IPS-18a (cell line): ENCODE data around the gene ZEB2.

Experiments
- H3K27ac ChIP-seq: one replicate; pipeline ENCODE4 v1.5.1; 2013; ENCODE audit warnings: low read length
- H3K27me3 ChIP-seq: one replicate; pipeline ENCODE4 v1.6.1; 2013; ENCODE audit warnings: mild to moderate bottlenecking, low read length; ENCODE audit not compliant: control insufficient read depth, insufficient read depth
- H3K36me3 ChIP-seq: one replicate; pipeline ENCODE4 v1.6.1; 2013; ENCODE audit warnings: low read depth, low read length; ENCODE audit not compliant: control insufficient read depth
- H3K4me1 ChIP-seq: one replicate; pipeline ENCODE4 v1.6.1; 2013; ENCODE audit warnings: low read depth, low read length; ENCODE audit not compliant: control insufficient read depth
- H3K4me3 ChIP-seq: one replicate; pipeline ENCODE4 v1.5.1; 2013; ENCODE audit warnings: low read length
- H3K9ac ChIP-seq: one replicate; pipeline ENCODE4 v1.6.1; 2013; ENCODE audit warnings: mild to moderate bottlenecking, low read length, moderate library complexity
- H3K9me3 ChIP-seq: one replicate; pipeline ENCODE4 v1.6.1; 2013; ENCODE audit warnings: low read depth, low read length; ENCODE audit not compliant: control insufficient read depth

Gene ZEB2

GRCh38 chr2:144528108-144528507 lies 8.2 kb upstream of the ZEB2 start:
- Histone ChIP-seq H3K27ac (no peak overlapping the region), H3K4me1 (peaks cover 15% of the 10 kb centered on the region), H3K36me3 (no peaks in the 10 kb centered on the region), H3K9ac (no peak overlapping the region), H3K9me3 (no peaks in the 10 kb centered on the region), H3K4me3 (no peak overlapping the region), H3K27me3 (peaks cover under 1% of the 10 kb centered on the region)

GRCh38 chr2:144526831-144527230 lies 6.9 kb upstream of the ZEB2 start:
- Histone ChIP-seq H3K9me3 (no peaks in the 10 kb centered on the region), H3K4me3 (no peak overlapping the region), H3K36me3 (no peaks in the 10 kb centered on the region), H3K27me3 (peaks cover 10% of the 10 kb centered on the region), H3K9ac (no peak overlapping the region), H3K27ac (no peak overlapping the region), H3K4me1 (peaks cover 20% of the 10 kb centered on the region)

GRCh38 chr2:144524118-144525009 lies 4.4 kb upstream of the ZEB2 start:
- peaks cover 38% of the 10 kb centered on the region for H3K4me1 ChIP-seq
- H3K27me3 ChIP-seq = peaks cover 33% of the 10 kb centered on the region
- H3K9ac ChIP-seq = peak overlapping the region; percentile 65
- H3K4me3 ChIP-seq = peak overlapping the region; percentile 72
- H3K36me3 ChIP-seq = no peaks in the 10 kb centered on the region
- no peaks in the 10 kb centered on the region for H3K9me3 ChIP-seq
- no peak overlapping the region for H3K27ac ChIP-seq

DNA sequence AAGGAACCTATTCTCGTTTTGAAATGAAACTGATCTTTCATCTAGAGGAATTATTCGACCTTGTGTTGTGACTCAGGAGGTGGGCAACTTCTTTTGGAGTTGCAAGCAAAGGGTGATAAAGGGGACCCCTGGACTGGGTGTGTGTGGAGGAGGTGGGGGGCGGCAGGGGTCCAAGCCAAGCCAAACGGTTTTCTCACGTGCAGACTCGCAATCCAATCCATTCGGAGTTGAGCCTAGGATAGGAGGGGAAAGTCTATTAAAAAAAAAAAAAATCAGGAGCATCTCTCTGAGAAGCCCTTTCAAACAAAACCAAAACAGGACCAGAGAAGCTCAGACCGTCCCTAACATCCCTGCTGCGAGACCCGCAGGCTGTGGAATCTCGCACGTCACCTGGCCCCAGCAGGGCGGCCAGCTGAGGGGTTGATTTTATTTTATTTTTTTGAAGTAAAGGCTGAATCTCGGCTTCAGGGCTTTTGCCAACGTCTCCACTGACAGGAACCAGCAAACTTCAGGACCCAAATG lies 3.7 kb upstream of the ZEB2 start:
- H3K9me3 ChIP-seq = no peaks in the 10 kb centered on the region
- H3K9ac ChIP-seq = no peak overlapping the region
- peaks cover 40% of the 10 kb centered on the region for H3K27me3 ChIP-seq
- no peaks in the 10 kb centered on the region for H3K36me3 ChIP-seq
- H3K4me1 ChIP-seq = peaks cover 45% of the 10 kb centered on the region
- no peak overlapping the region for H3K27ac ChIP-seq
- H3K4me3 ChIP-seq = peak overlapping the region; percentile 72

- H3K4me3 ChIP-seq = peak overlapping the region; percentile 72
- no peaks in the 10 kb centered on the region for H3K36me3 ChIP-seq
- peak overlapping the region; percentile 47 for H3K9ac ChIP-seq
- H3K9me3 ChIP-seq = no peaks in the 10 kb centered on the region
- no peak overlapping the region for H3K27ac ChIP-seq
- H3K27me3 ChIP-seq = peaks cover 46% of the 10 kb centered on the region
- H3K4me1 ChIP-seq = peaks cover 50% of the 10 kb centered on the region
Observed at GRCh38 chr2:144522897-144523595, 3.1 kb upstream of the ZEB2 start.

GRCh38 chr2:144522176-144522896 lies 2.4 kb upstream of the ZEB2 start:
- Histone ChIP-seq H3K4me3 (peak overlapping the region; percentile 72), H3K36me3 (no peaks in the 10 kb centered on the region), H3K9ac (peak overlapping the region; percentile 47), H3K9me3 (no peaks in the 10 kb centered on the region), H3K27ac (no peak overlapping the region), H3K4me1 (peaks cover 52% of the 10 kb centered on the region), H3K27me3 (peaks cover 53% of the 10 kb centered on the region)

GRCh38 chr2:144521686-144522085 lies 1.8 kb upstream of the ZEB2 start:
- Histone ChIP-seq H3K27ac (no peak overlapping the region), H3K9ac (no peak overlapping the region), H3K4me3 (no peak overlapping the region), H3K9me3 (no peaks in the 10 kb centered on the region), H3K27me3 (peaks cover 54% of the 10 kb centered on the region), H3K4me1 (peaks cover 52% of the 10 kb centered on the region), H3K36me3 (no peaks in the 10 kb centered on the region)

DNA sequence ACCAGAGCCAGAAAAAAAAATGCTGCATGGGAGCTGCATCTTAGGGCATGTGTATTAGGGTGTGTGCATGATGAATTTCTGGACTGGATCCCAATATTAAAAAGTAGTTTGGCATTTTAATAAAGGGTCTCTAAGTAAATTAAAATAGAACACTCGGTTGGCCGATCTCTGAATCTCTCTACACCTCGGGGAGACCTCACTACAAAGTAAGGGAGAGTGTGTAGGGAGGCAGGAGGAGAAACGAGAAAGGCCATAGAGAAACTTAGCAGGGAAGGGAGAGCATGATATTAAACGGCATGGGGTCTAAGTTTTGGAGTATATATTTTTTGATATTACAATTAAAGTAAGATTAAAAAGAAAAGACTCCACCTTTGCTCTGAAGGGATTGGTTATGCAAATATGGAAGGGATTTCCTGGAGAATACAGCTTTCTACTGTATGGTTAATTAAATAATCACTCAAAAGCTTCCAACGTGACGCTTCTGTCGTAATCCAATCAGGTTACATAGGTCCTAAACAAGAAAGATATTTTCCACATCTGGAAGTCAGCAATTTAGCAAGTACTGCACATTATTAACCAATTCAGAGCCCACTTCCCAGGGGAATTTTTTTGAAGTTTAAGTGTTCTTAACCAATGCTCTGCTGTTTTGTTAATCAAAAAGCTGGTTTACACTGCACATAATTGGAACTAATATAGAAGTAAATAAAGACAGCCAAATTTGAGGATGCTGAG lies 1.0 kb upstream of the ZEB2 start:
- peaks cover 60% of the 10 kb centered on the region for H3K27me3 ChIP-seq

DNA sequence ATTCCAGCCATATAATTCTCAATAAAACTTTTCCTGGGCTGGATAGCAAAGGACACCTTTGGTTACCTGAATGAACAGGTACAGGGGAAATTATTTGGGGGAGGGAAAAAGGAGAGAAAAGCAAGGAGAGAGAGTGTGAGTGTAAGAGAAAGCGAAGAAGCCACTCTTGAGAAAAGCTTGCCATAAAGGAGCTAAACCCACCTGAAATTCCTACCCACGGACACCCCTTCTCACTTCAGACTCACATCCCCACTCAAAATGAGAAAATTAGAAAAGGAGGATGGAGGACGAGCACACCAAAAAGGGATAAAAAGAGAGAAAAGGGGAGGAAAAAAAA lies 354 bp downstream of the ZEB2 start:
- H3K36me3 ChIP-seq = no peaks in the 10 kb centered on the region
- H3K27ac ChIP-seq = no peak overlapping the region
- H3K9ac ChIP-seq = peak overlapping the region; percentile 34
- H3K9me3 ChIP-seq = no peaks in the 10 kb centered on the region
- H3K4me1 ChIP-seq = peaks cover 53% of the 10 kb centered on the region
- peak overlapping the region; percentile 63 for H3K4me3 ChIP-seq
- H3K27me3 ChIP-seq = peaks cover 74% of the 10 kb centered on the region

More for the DNA sequence above, 1.0 kb upstream of the ZEB2 start:
- Histone ChIP-seq H3K27ac (no peak overlapping the region), H3K36me3 (no peaks in the 10 kb centered on the region), H3K9ac (no peak overlapping the region), H3K4me1 (peaks cover 52% of the 10 kb centered on the region), H3K4me3 (peak overlapping the region; percentile 35), H3K9me3 (no peaks in the 10 kb centered on the region)

DNA sequence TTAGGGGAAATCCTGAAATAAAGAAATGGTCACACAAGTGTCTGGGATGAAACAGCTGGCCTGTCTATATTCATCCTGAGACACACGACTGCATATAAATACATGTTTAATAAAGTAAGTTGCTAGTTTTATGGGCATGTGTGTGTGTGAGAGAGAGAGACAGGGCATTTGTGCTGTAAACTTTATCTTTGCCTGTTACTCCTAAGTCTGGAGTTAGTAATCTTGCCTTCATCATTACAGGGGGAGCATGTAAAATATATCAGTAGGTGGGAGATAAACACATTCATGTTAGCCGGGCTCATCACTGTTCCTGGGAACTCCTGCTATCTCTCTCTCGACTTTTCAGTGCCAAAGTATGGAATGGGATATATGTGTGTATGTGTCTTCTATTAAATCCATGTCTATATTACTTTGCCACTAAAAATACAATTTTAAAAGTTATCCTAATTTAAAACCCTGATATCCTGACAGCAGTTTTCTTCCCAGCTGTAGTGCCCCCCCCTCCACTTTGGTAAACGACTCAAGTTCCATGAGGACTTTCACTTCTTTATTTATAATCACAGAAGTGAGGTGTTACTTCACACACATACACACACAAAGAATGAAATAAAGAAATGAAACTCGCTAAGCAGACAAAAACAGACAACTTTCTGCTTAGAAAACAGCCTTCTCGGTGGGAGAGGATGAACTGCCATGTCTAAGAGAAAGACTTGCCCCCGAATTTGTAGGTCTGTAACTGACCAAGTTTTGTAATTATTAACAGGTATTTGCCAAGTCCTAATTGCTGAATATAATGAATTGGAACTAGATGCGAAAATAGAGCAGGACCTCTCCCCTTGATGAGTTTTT lies 947 bp downstream of the ZEB2 start:
- peaks cover 80% of the 10 kb centered on the region for H3K27me3 ChIP-seq
- H3K9me3 ChIP-seq = no peaks in the 10 kb centered on the region
- peak overlapping the region; percentile 63 for H3K4me3 ChIP-seq
- no peaks in the 10 kb centered on the region for H3K36me3 ChIP-seq
- H3K4me1 ChIP-seq = peaks cover 59% of the 10 kb centered on the region
- H3K27ac ChIP-seq = no peak overlapping the region
- peak overlapping the region; percentile 61 for H3K9ac ChIP-seq
